Measurements from ENCODE around the gene C16orf86. TPM values are rescaled to one million over a fixed set of nuclear protein-coding genes. Genes with fewer than 3 reads are reported as not detected.

C16orf86 gene
- polyA plus RNA-seq, 2 of the 4 experiments (the other 2 are of a cell fraction) = 0.06 TPM; not detected in 1

- Histone ChIP-seq H3K4me1 (peaks cover 15% of the 10 kb centered on the region; the same call in 2 of the 3 replicates), H3K9me3 (no peaks in the 10 kb centered on the region), H3K27ac (no peak overlapping the region), H3K4me2 (no peak overlapping the region), H3K4me3 (no peak overlapping the region)
- POLR2A ChIA-PET = no interaction called here
- no peak for DNase-seq (ENCODE audit: low read depth in 1 of 2, low spot score in 1 of 2)
- ATAC-seq = no peak
- CTCF ChIA-PET = interaction anchor here (1.1 to 8.6 kb wide), 4 partner anchors 11 to 135 kb away, joined by 4 to 51 read pairs (median 8); partner anchors contain the start of gene CARMIL2
- TF ChIP-seq HOXA7 (CRISPR knock-in tag; IDR thresholded peaks at IDR 0.05) (no peak), EHF (CRISPR knock-in tag; IDR thresholded peaks at IDR 0.05) (no peak), EHMT2 (IDR thresholded peaks at IDR 0.05; ENCODE audit: low read depth) (no peak), USF2 (IDR thresholded peaks at IDR 0.05) (no peak), FOXS1 (CRISPR knock-in tag; IDR thresholded peaks at IDR 0.05) (no peak), HES2 (IDR thresholded peaks at IDR 0.05) (no peak)
- WGBS (ENCODE audit: missing lambda C conversion rate) = 86% methylated on average over 7 of the region's 9 CpGs
- no peak for FAIRE-seq
These were observed 10.1 kb upstream of the C16orf86 start for GRCh38 chr16:67656344-67657016.

- ATAC-seq (no peak), FAIRE-seq (no peak), DNase-seq (ENCODE audit: low read depth in 1 of 2, low spot score in 1 of 2) (no peak)
- Histone ChIP-seq H3K27ac (no peak overlapping the region), H3K4me2 (no peak overlapping the region), H3K9me3 (no peaks in the 10 kb centered on the region), H3K4me1 (peaks cover 15% of the 10 kb centered on the region; the same call in 2 of the 3 replicates), H3K4me3 (no peak overlapping the region)
- no peak for TF ChIP-seq RAD21 (conservative IDR thresholded peaks at IDR 0.05 in 1 of 2, IDR thresholded peaks at IDR 0.05 in 1 of 2)
- TF ChIP-seq FOSL2 (IDR thresholded peaks at IDR 0.05) = no peak
- no peak for TF ChIP-seq FOSL2 (CRISPR knock-in tag; IDR thresholded peaks at IDR 0.05)
- TF ChIP-seq EHMT2 (IDR thresholded peaks at IDR 0.05; ENCODE audit: low read depth) = no peak
- TF ChIP-seq HES2 (IDR thresholded peaks at IDR 0.05) = no peak
- TF ChIP-seq NPAS2 (CRISPR knock-in tag; IDR thresholded peaks at IDR 0.05; ENCODE audit: borderline replicate concordance) = no peak
- TF ChIP-seq MYC (IDR thresholded peaks at IDR 0.05; ENCODE audit: borderline replicate concordance, low read length) = no peak
- TF ChIP-seq POLR2A (IDR thresholded peaks at IDR 0.05; ENCODE audit: low read length) = no peak
- TF ChIP-seq MAZ (IDR thresholded peaks at IDR 0.05; ENCODE audit: borderline replicate concordance, low read depth, low read length) = no peak
- no peak for TF ChIP-seq CHD2 (IDR thresholded peaks at IDR 0.05; ENCODE audit: low read length, partially characterized antibody)
- no peak for TF ChIP-seq ZFP36 (IDR thresholded peaks at IDR 0.05; ENCODE audit: borderline replicate concordance, partially characterized antibody)
- no peak for TF ChIP-seq RNF2 (IDR thresholded peaks at IDR 0.05; ENCODE audit: borderline replicate concordance, low read depth)
- TF ChIP-seq JUNB (IDR thresholded peaks at IDR 0.05) = no peak
- no peak for TF ChIP-seq USF2 (IDR thresholded peaks at IDR 0.05)
- no peak for TF ChIP-seq ELK1 (IDR thresholded peaks at IDR 0.05; ENCODE audit: low read depth, low read length)
- TF ChIP-seq MAFK (IDR thresholded peaks at IDR 0.05; ENCODE audit: partially characterized antibody) = no peak
- POLR2A ChIA-PET = no interaction called here
- CTCF ChIA-PET = interaction anchor here (1.7 to 8.6 kb wide), 6 partner anchors 10 to 163 kb away, joined by 5 to 51 read pairs (median 13); partner anchors contain the start of genes CARMIL2 and CTCF
- WGBS (ENCODE audit: missing lambda C conversion rate) = 91% methylated on average over 16 of the region's 16 CpGs
These were observed 9.5 kb upstream of the C16orf86 start for GRCh38 chr16:67657017-67657608.

Measured in A549 (cell line).